Retinal pigment epithelial cell (primary cell): ENCODE data around the gene APPL2.

Experiments used
- DNase-seq: peaks from one replicate; pipeline ENCODE4 v3.0.0-alpha.2; 2010; ENCODE audit warnings: low read depth
- H3K4me3 ChIP-seq: 2 replicates; pipeline ENCODE4 v1.5.1; 2011; ENCODE audit warnings: mild to moderate bottlenecking, low read length, control low read depth, moderate library complexity
- CTCF ChIP-seq: conservative IDR thresholded peaks from 2 replicates; pipeline ENCODE4 v1.5.1; 2011; ENCODE audit warnings: low read depth, low read length, control low read depth, inconsistent platforms

The APPL2 gene

GRCh38 chr12:105214670-105215375 lies 21.2 kb downstream of the APPL2 start:
- no peak overlapping the region for H3K4me3 ChIP-seq
- DNase-seq: no peak
- no peak for TF ChIP-seq CTCF

- no peak overlapping the region for H3K4me3 ChIP-seq
- DNase-seq: no peak
- TF ChIP-seq CTCF: no peak
Measured at GRCh38 chr12:105214148-105214547, 21.8 kb downstream of the APPL2 start.

DNA sequence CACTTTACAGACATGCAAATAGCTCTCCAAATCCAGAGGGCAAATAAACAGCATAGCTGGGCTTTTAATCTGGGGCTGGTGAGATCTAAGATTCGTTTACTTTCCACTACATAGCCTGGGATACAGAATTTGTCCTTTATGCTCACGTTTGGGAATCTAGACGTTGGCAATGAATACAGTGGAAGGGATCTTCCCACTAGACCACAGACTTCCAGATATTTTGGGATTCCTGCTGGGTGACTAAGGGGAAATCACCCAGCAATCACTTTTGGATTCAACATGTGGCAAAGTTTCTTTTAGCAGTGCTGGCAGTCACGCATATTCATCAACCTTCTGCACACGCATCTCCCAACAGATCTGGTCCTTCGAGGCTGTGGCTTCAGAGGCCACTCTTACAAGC lies 23.5 kb downstream of the APPL2 start:
- H3K4me3 ChIP-seq: no peak overlapping the region
- TF ChIP-seq CTCF: no peak
- DNase-seq: no peak

GRCh38 chr12:105209091-105209490 lies 26.9 kb downstream of the APPL2 start:
- H3K4me3 ChIP-seq: no peak overlapping the region
- DNase-seq: no peak
- TF ChIP-seq CTCF: no peak

- TF ChIP-seq CTCF: no peak
Measured at GRCh38 chr12:105206686-105207374, 29.1 kb downstream of the APPL2 start.

DNA sequence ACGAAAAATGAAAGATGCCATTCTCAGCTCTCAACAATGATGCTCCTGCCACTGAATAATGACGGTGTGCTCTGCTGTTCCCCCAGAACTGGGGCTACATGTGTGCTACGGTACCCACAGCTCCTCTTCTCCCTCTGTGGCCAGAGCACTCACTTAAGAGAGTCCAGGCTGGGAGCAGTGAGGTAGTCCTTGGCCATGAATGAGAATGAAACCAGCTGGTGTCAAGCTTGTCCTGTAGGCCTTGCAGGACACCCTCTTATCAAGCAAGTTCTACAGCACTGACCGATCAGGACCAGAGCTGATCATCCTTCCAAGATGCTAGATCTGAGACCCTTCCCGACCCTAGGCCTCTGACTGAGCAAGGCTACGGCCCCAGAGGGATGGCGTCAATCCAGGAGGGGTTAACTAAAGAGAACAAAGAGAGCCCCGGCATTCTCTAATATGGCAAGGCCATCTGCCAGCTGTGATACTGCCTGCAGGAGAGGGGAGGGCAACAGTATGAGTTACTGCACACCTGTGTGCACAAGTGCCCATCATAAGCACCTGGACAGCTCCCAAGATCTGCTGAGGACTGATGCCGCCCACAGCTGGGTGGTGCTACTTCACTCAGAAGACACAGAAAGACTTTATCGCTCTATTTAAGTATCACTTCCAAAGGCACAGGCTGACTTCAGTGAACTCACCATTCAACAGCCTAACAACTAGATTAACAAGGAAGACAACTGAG lies 30.5 kb downstream of the APPL2 start:
- H3K4me3 ChIP-seq: no peak overlapping the region
- TF ChIP-seq CTCF: no peak
- no peak for DNase-seq

More at GRCh38 chr12:105206686-105207374, 29.1 kb downstream of the APPL2 start:
- no peak overlapping the region for H3K4me3 ChIP-seq
- DNase-seq: no peak
